HUES6 (cell line): ENCODE results near the gene HSF2BP.

Experiments
- H3K27ac ChIP-seq: 2 replicates; pipeline ENCODE4 v1.7.0; 2013; ENCODE audit warnings: low read depth, mild to moderate bottlenecking, low read length, inconsistent platforms
- H3K27me3 ChIP-seq: 2 replicates; pipeline ENCODE4 v1.6.1; 2013; ENCODE audit warnings: low read length; ENCODE audit not compliant: control insufficient read depth, insufficient read depth
- H3K36me3 ChIP-seq: 2 replicates; pipeline ENCODE4 v1.6.1; 2013; ENCODE audit warnings: low read length; ENCODE audit not compliant: control insufficient read depth, insufficient read depth
- H3K4me1 ChIP-seq: 2 replicates; pipeline ENCODE4 v1.6.1; 2013; ENCODE audit warnings: low read length; ENCODE audit not compliant: control insufficient read depth, insufficient read depth
- H3K4me3 ChIP-seq: 2 replicates; pipeline ENCODE4 v1.5.1; 2013; ENCODE audit warnings: low read depth, low read length
- H3K9ac ChIP-seq: one replicate; pipeline ENCODE4 v1.6.1; 2013; ENCODE audit warnings: mild to moderate bottlenecking, low read length
- H3K9me3 ChIP-seq: 2 replicates; pipeline ENCODE4 v1.6.1; 2013; ENCODE audit warnings: low read depth, low read length; ENCODE audit not compliant: control insufficient read depth, insufficient read depth

HSF2BP gene

GRCh38 chr21:43634618-43635017 is 24.7 kb downstream of the HSF2BP start:
- Histone ChIP-seq H3K36me3 (no peaks in the 10 kb centered on the region), H3K9ac (no peak overlapping the region), H3K27ac (no peak overlapping the region), H3K4me1 (no peaks in the 10 kb centered on the region), H3K27me3 (no peaks in the 10 kb centered on the region), H3K9me3 (no peaks in the 10 kb centered on the region), H3K4me3 (no peak overlapping the region)

GRCh38 chr21:43632373-43632905 is 26.8 kb downstream of the HSF2BP start:
- Histone ChIP-seq H3K9ac (no peak overlapping the region), H3K36me3 (no peaks in the 10 kb centered on the region), H3K4me3 (no peak overlapping the region), H3K27me3 (no peaks in the 10 kb centered on the region), H3K9me3 (peaks cover 17% of the 10 kb centered on the region; the same call in 1 of the 2 replicates), H3K4me1 (no peaks in the 10 kb centered on the region), H3K27ac (no peak overlapping the region)

- H3K9me3 ChIP-seq: peaks cover 17% of the 10 kb centered on the region; the same call in 1 of the 2 replicates
- no peak overlapping the region for H3K27ac ChIP-seq
- H3K27me3 ChIP-seq: no peaks in the 10 kb centered on the region
- H3K4me3 ChIP-seq: no peak overlapping the region
- no peak overlapping the region for H3K9ac ChIP-seq
- no peaks in the 10 kb centered on the region for H3K36me3 ChIP-seq
- H3K4me1 ChIP-seq: no peaks in the 10 kb centered on the region
Observed at GRCh38 chr21:43631411-43632107, 27.7 kb downstream of the HSF2BP start.

GRCh38 chr21:43627527-43627926 is 31.8 kb downstream of the HSF2BP start:
- Histone ChIP-seq H3K27me3 (no peaks in the 10 kb centered on the region), H3K4me1 (no peaks in the 10 kb centered on the region), H3K36me3 (no peaks in the 10 kb centered on the region), H3K27ac (no peak overlapping the region), H3K9ac (no peak overlapping the region), H3K4me3 (no peak overlapping the region), H3K9me3 (peaks cover 17% of the 10 kb centered on the region; the same call in 1 of the 2 replicates)

- Histone ChIP-seq H3K9me3 (peaks cover 17% of the 10 kb centered on the region; the same call in 1 of the 2 replicates), H3K36me3 (no peaks in the 10 kb centered on the region), H3K9ac (no peak overlapping the region), H3K4me3 (no peak overlapping the region), H3K27ac (no peak overlapping the region), H3K27me3 (no peaks in the 10 kb centered on the region), H3K4me1 (no peaks in the 10 kb centered on the region)
Observed at GRCh38 chr21:43626390-43626789, 32.9 kb downstream of the HSF2BP start.

- Histone ChIP-seq H3K4me3 (no peak overlapping the region), H3K36me3 (no peaks in the 10 kb centered on the region), H3K27ac (no peak overlapping the region), H3K9ac (no peak overlapping the region), H3K9me3 (peaks cover 32% of the 10 kb centered on the region), H3K27me3 (no peaks in the 10 kb centered on the region), H3K4me1 (no peaks in the 10 kb centered on the region)
Observed at GRCh38 chr21:43624339-43624738, 34.9 kb downstream of the HSF2BP start.

GRCh38 chr21:43623588-43623987 is 35.7 kb downstream of the HSF2BP start:
- Histone ChIP-seq H3K9ac (no peak overlapping the region), H3K4me1 (no peaks in the 10 kb centered on the region), H3K36me3 (no peaks in the 10 kb centered on the region), H3K9me3 (peaks cover 28% of the 10 kb centered on the region), H3K4me3 (no peak overlapping the region), H3K27ac (no peak overlapping the region), H3K27me3 (no peaks in the 10 kb centered on the region)

- Histone ChIP-seq H3K27me3 (no peaks in the 10 kb centered on the region), H3K27ac (no peak overlapping the region), H3K9ac (no peak overlapping the region), H3K4me3 (no peak overlapping the region), H3K9me3 (peaks cover 21% of the 10 kb centered on the region), H3K4me1 (no peaks in the 10 kb centered on the region), H3K36me3 (no peaks in the 10 kb centered on the region)
Observed at GRCh38 chr21:43622796-43623195, 36.5 kb downstream of the HSF2BP start.

- Histone ChIP-seq H3K4me1 (no peaks in the 10 kb centered on the region), H3K27me3 (no peaks in the 10 kb centered on the region), H3K4me3 (no peak overlapping the region), H3K36me3 (no peaks in the 10 kb centered on the region), H3K9ac (no peak overlapping the region), H3K27ac (no peak overlapping the region), H3K9me3 (peaks cover 18% of the 10 kb centered on the region)
Observed at GRCh38 chr21:43619856-43620255, 39.4 kb downstream of the HSF2BP start.

- Histone ChIP-seq H3K27me3 (no peaks in the 10 kb centered on the region), H3K4me3 (no peak overlapping the region), H3K27ac (no peak overlapping the region), H3K4me1 (no peaks in the 10 kb centered on the region), H3K9me3 (peaks cover 18% of the 10 kb centered on the region), H3K36me3 (no peaks in the 10 kb centered on the region), H3K9ac (no peak overlapping the region)
Observed at GRCh38 chr21:43619344-43619743, 39.9 kb downstream of the HSF2BP start.

- no peak overlapping the region for H3K9ac ChIP-seq
- H3K36me3 ChIP-seq: no peaks in the 10 kb centered on the region
- H3K9me3 ChIP-seq: peaks cover 18% of the 10 kb centered on the region
- H3K4me1 ChIP-seq: no peaks in the 10 kb centered on the region
- H3K4me3 ChIP-seq: no peak overlapping the region
- no peaks in the 10 kb centered on the region for H3K27me3 ChIP-seq
- no peak overlapping the region for H3K27ac ChIP-seq
Observed at GRCh38 chr21:43618940-43619339, 40.3 kb downstream of the HSF2BP start.
